MCF 10A (cell line): Measurements from ENCODE around the gene CDH12. TPM values are rescaled to one million over a fixed set of nuclear protein-coding genes. Genes with fewer than 3 reads are reported as not detected.

ENCODE experiments used
- BruUV-seq: library from RNA; stranded (reverse); fragments of 400-500 nt; replicated peaks from 2 replicates; lab custom pipeline; 2021; lab: Mats Ljungman, UMichigan
- CTCF ChIA-PET: fragments of 300-600 bp; sonication (Branson Sonifier 250); formaldehyde crosslinking; extraction: SDS; loops from one replicate; lab custom pipeline; 2021; ENCODE audit warnings: antibody characterized with exemption, inconsistent platforms; lab: Yijun Ruan, JAX
- POLR2A ChIA-PET: fragments of 300-600, 350-650 bp; sonication (Branson Sonifier 250); formaldehyde crosslinking; extraction: SDS; loops from one replicate; lab custom pipeline; 2020; ENCODE audit warnings: antibody characterized with exemption, inconsistent platforms; lab: Yijun Ruan, JAX
- DNase-seq: peaks from one replicate; pipeline ENCODE4 v3.0.0-alpha.2; 2018; ENCODE audit not compliant: unreplicated experiment
- H3K27ac Mint-ChIP-seq: one replicate; pipeline ENCODE4 v1.8.0; 2022; ENCODE audit warnings: mild to moderate bottlenecking, low read depth, mixed read lengths; ENCODE audit not compliant: unreplicated experiment
- H3K27me3 Mint-ChIP-seq: one replicate; pipeline ENCODE4 v1.8.0; 2022; ENCODE audit warnings: mixed read lengths; ENCODE audit not compliant: insufficient read depth, unreplicated experiment
- H3K36me3 Mint-ChIP-seq: one replicate; pipeline ENCODE4 v1.8.0; 2022; ENCODE audit warnings: mild to moderate bottlenecking, moderate library complexity, mixed read lengths; ENCODE audit not compliant: insufficient read depth, unreplicated experiment
- H3K4me1 Mint-ChIP-seq: one replicate; pipeline ENCODE4 v1.8.0; 2022; ENCODE audit warnings: mixed read lengths; ENCODE audit not compliant: insufficient read depth, unreplicated experiment
- H3K4me3 Mint-ChIP-seq: one replicate; pipeline ENCODE4 v1.8.0; 2022; ENCODE audit warnings: mild to moderate bottlenecking, moderate library complexity, mixed read lengths; ENCODE audit not compliant: unreplicated experiment
- H3K9me3 Mint-ChIP-seq: one replicate; pipeline ENCODE4 v1.8.0; 2022; ENCODE audit warnings: mixed read lengths; ENCODE audit not compliant: unreplicated experiment
- intact Hi-C: fragments of 100-400 bp; cut with micrococcal nuclease; formaldehyde crosslinking; loops from 2 replicates; pipeline ENCODE4 v1.14.1; 2022
- total RNA-seq: library from RNA; stranded (reverse); gene quantifications from 2 replicates; pipeline ENCODE4 v1.2.3, GENCODE V29; 2022
- TF ChIP-seq, protein P1 (sequence below): fragments of 200-600 bp; IDR thresholded peaks from one replicate; pipeline ENCODE4 v1.8.0; 2022; ENCODE audit warnings: antibody characterized with exemption, mild to moderate bottlenecking; ENCODE audit not compliant: unreplicated experiment

Gene CDH12
- total RNA-seq, 1 experiment from 2014 or later, result not detected

DNA sequence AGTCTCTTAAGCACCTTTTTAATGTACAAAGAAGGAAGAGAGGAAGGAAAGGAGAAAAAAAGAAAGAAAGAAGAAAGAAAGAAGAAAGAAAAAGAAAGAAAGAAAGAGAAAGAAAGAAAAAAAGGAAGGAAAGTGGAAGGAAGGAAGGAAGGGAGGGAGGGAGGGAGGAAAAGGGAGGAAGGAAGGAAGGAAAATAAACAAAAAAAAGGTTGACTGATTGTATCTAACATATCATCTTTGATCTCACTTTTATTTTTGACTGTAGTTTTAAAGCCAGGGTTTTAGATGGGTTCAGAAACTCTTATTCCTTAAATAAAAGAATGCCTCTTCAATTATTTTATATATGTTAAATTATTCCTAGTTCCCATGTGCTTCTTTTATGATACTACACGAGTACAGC is 794.5 kb downstream of the CDH12 start:
- TF ChIP-seq, protein P1, sequence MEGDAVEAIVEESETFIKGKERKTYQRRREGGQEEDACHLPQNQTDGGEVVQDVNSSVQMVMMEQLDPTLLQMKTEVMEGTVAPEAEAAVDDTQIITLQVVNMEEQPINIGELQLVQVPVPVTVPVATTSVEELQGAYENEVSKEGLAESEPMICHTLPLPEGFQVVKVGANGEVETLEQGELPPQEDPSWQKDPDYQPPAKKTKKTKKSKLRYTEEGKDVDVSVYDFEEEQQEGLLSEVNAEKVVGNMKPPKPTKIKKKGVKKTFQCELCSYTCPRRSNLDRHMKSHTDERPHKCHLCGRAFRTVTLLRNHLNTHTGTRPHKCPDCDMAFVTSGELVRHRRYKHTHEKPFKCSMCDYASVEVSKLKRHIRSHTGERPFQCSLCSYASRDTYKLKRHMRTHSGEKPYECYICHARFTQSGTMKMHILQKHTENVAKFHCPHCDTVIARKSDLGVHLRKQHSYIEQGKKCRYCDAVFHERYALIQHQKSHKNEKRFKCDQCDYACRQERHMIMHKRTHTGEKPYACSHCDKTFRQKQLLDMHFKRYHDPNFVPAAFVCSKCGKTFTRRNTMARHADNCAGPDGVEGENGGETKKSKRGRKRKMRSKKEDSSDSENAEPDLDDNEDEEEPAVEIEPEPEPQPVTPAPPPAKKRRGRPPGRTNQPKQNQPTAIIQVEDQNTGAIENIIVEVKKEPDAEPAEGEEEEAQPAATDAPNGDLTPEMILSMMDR, result no peak
- ChIA-PET CTCF (no interaction called here), POLR2A (no interaction called here)
- peaks cover 6% of the 10 kb centered on the region for H3K4me1 Mint-ChIP-seq
- H3K4me3 Mint-ChIP-seq, result no peak overlapping the region
- no TSS peak for BruUV-seq
- no peaks in the 10 kb centered on the region for H3K27me3 Mint-ChIP-seq
- no peaks in the 10 kb centered on the region for H3K36me3 Mint-ChIP-seq
- no peak overlapping the region for H3K27ac Mint-ChIP-seq
- no peak for DNase-seq
- H3K9me3 Mint-ChIP-seq, result no peaks in the 10 kb centered on the region
- intact Hi-C loops, result no loop called here

DNA sequence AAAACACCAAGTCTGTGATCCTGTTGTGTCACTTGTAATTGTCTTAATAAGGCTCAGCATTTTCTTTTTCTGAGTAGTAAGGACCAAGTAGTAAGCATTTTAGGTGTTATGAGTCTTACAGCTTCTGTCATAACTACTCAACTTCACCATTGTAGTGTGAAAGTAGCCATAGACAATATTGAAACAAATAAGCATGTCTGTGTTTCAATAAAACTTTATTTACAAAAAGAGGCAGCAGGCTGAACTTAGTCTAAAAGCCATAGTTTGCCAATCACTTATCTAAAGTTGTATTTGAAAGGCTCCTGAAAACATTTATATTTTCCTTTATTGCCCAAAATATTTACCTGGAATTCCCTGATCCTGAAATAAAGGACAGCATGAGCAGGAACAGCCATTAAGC is 796.1 kb downstream of the CDH12 start:
- intact Hi-C loops, result no loop called here
- CTCF ChIA-PET, result no interaction called here
- BruUV-seq, result no TSS peak

DNA sequence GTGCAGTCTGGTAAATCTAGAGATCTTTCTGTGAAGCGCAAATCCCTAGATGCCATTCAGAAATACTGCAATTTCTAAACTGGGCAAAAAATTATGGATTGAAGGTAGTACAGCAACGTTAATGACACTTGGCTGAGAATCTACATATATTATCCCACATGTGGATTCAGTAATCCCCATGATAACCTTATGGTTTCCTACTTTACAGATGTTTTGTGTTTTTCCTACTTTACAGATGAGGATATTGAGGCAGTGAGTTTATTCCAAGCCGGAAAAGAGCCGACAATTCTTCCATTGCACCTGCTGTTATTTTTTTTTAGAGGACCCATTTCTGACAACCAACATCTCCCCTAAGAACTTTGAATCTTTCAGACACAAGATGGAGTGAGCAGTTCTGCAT is 796.5 kb downstream of the CDH12 start:
- intact Hi-C loops, result no loop called here
- Mint-ChIP-seq H3K4me1 (peaks cover under 1% of the 10 kb centered on the region), H3K4me3 (no peak overlapping the region), H3K36me3 (no peaks in the 10 kb centered on the region), H3K27ac (no peak overlapping the region), H3K9me3 (no peaks in the 10 kb centered on the region), H3K27me3 (no peaks in the 10 kb centered on the region)
- TF ChIP-seq, protein P1, result no peak
- no peak for DNase-seq
- no TSS peak for BruUV-seq
- ChIA-PET POLR2A (no interaction called here), CTCF (no interaction called here)

More for the DNA sequence above, 796.1 kb downstream of the CDH12 start:
- no peaks in the 10 kb centered on the region for H3K27me3 Mint-ChIP-seq
- POLR2A ChIA-PET, result no interaction called here
- TF ChIP-seq, protein P1, result no peak
- H3K36me3 Mint-ChIP-seq, result no peaks in the 10 kb centered on the region
- no peak overlapping the region for H3K4me3 Mint-ChIP-seq
- H3K27ac Mint-ChIP-seq, result no peak overlapping the region
- no peaks in the 10 kb centered on the region for H3K9me3 Mint-ChIP-seq
- DNase-seq, result no peak
- peaks cover 5% of the 10 kb centered on the region for H3K4me1 Mint-ChIP-seq

DNA sequence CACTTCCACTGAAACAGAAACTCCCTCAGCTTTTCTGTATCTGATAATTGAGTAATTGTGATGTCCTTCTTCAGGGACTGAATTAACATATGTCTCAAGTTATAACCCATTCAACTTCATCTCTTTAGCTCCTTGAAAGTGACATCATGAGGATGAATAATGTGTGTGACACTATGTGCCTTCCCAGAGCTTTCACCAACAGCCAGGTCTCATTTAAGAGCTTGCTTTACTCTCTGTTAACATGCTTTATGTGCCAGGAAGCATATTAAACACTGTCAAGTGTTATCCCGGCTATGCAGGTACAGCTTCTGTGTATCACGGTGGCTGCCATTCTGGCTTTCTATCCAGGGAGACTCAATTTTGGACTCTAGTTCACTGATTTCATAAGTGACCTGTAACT is 799.9 kb downstream of the CDH12 start:
- TF ChIP-seq, protein P1, result no peak
- H3K4me1 Mint-ChIP-seq, result no peaks in the 10 kb centered on the region
- CTCF ChIA-PET, result no interaction called here

More for the DNA sequence above, 799.9 kb downstream of the CDH12 start:
- intact Hi-C loops, result no loop called here
- no peak overlapping the region for H3K27ac Mint-ChIP-seq
- no peaks in the 10 kb centered on the region for H3K27me3 Mint-ChIP-seq
- no peak for DNase-seq
- no peaks in the 10 kb centered on the region for H3K36me3 Mint-ChIP-seq
- H3K9me3 Mint-ChIP-seq, result no peaks in the 10 kb centered on the region
- H3K4me3 Mint-ChIP-seq, result no peak overlapping the region
- no TSS peak for BruUV-seq
- POLR2A ChIA-PET, result no interaction called here
